ENCODE measurements around the gene LRRC32. TPM values are rescaled to one million over a fixed set of nuclear protein-coding genes. Genes with fewer than 3 reads are reported as not detected.
"Not testable (repeated sequence)": the region's sequence is repeated elsewhere in the genome, so short reads cannot be mapped to it uniquely, and the experiment has no call there.

LRRC32 gene
- total and polyA plus RNA-seq, 7 donors, result 0.69 to 30.7 (median 10.9) TPM

- Histone ChIP-seq H3K4me3 (no peak overlapping the region), H3K27me3 (no peaks in the 10 kb centered on the region), H3K27ac (no peak overlapping the region), H3K4me1 (peaks cover 0 to 5% (median 1%) of the 10 kb centered on the region in 4 donors), H3K36me3 (no peaks in the 10 kb centered on the region), H3K9me3 (no peaks in the 10 kb centered on the region)
- intact Hi-C loops (cut with DNase I), result no loop called here
- no peak for TF ChIP-seq CTCF (IDR thresholded peaks at IDR 0.05)
- no peak for TF ChIP-seq POLR2A (IDR thresholded peaks at IDR 0.05)
- no peak for TF ChIP-seq POLR2AphosphoS5 (IDR thresholded peaks at IDR 0.05)
- TF ChIP-seq EP300 (IDR thresholded peaks at IDR 0.05), result no peak
- DNase-seq, result no peak
Observed at GRCh38 chr11:76648061-76648460, 22.5 kb downstream of the LRRC32 start.

GRCh38 chr11:76646882-76647534, 23.5 kb downstream of the LRRC32 start:
- H3K4me1 ChIP-seq, result peaks cover 0 to 5% (median 0%) of the 10 kb centered on the region in 4 donors
- H3K4me3 ChIP-seq, result no peak overlapping the region
- no peak for DNase-seq
- H3K27ac ChIP-seq, result no peak overlapping the region
- H3K36me3 ChIP-seq, result no peaks in the 10 kb centered on the region
- H3K27me3 ChIP-seq, result no peaks in the 10 kb centered on the region
- no peaks in the 10 kb centered on the region for H3K9me3 ChIP-seq
- TF ChIP-seq CTCF (IDR thresholded peaks at IDR 0.05), result no peak
- no peak for TF ChIP-seq POLR2AphosphoS5 (IDR thresholded peaks at IDR 0.05)
- no peak for TF ChIP-seq EP300 (IDR thresholded peaks at IDR 0.05)
- TF ChIP-seq POLR2A (IDR thresholded peaks at IDR 0.05), result no peak
- WGBS, 2 donors, result 70 to 74% methylated on average over 4 of the region's 4 CpGs
- intact Hi-C loops (cut with DNase I), result no loop called here

DNA sequence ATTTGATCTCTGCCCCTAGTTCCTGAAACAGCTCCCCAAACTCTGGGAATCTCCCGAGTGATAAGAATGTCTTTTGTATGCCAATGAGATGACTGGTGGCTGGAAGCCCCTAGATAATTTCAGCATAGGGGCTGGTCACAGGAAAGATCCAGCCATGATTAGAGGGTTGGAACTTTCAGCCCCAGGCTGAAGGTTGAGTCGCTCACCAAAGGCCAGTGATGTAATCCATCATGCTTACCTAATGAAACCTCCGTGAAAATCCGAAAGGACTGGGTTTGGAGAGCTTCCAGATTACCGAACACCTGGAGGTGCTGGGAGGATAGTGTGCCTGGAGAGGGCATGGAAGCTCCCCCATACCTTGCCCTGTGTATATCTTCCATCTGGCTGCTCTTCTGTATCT, 26.0 kb downstream of the LRRC32 start:
- Histone ChIP-seq H3K27ac (no peak overlapping the region), H3K27me3 (no peaks in the 10 kb centered on the region), H3K4me3 (no peak overlapping the region), H3K9me3 (no peaks in the 10 kb centered on the region), H3K4me1 (no peaks in the 10 kb centered on the region), H3K36me3 (no peaks in the 10 kb centered on the region)
- DNase-seq, result peak; percentile 36
- 44 to 73% methylated on average over 5 of the region's 5 CpGs for whole genome bisulfite sequencing, 2 donors
- TF ChIP-seq POLR2A (IDR thresholded peaks at IDR 0.05) (no peak), POLR2AphosphoS5 (IDR thresholded peaks at IDR 0.05) (no peak)
- intact Hi-C loops (cut with DNase I), result no loop called here

DNA sequence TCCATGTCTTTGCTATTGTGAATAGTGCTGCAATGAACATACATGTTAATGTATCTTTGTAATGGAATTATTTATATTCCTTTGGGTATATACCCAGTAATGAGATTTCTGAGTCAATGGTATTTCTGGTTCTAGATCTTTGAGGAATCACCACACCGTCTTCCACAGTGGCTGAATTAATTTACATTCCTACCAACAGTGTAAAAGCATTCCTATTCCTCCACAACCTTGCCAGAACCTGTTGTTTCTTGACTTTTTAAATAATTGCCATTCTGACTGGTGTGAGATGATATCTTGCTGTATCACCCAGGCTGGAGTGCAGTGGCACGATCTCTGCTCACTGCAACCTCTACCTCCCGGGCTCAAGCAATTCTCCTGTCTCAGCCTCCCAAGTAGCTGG, 26.8 kb downstream of the LRRC32 start:
- intact Hi-C loops (cut with DNase I); H3K4me1 ChIP-seq; H3K27me3 ChIP-seq; H3K36me3 ChIP-seq; DNase-seq; H3K27ac ChIP-seq; H3K4me3 ChIP-seq; H3K9me3 ChIP-seq: not testable (repeated sequence)
- WGBS, 2 donors, result 97 to 99% methylated on average over 3 of the region's 3 CpGs

- TF ChIP-seq EP300 (IDR thresholded peaks at IDR 0.05) (no peak), CTCF (IDR thresholded peaks at IDR 0.05) (no peak), POLR2AphosphoS5 (IDR thresholded peaks at IDR 0.05) (no peak), POLR2A (IDR thresholded peaks at IDR 0.05) (no peak)
- Histone ChIP-seq H3K36me3 (no peaks in the 10 kb centered on the region), H3K27me3 (no peaks in the 10 kb centered on the region), H3K4me3 (no peak overlapping the region), H3K4me1 (no peaks in the 10 kb centered on the region), H3K9me3 (no peaks in the 10 kb centered on the region), H3K27ac (no peak overlapping the region)
- WGBS, 2 donors, result 74 to 81% methylated on average over 8 of the region's 8 CpGs
- intact Hi-C loops (cut with DNase I), result no loop called here
- DNase-seq, result peak; percentile 43
Observed at GRCh38 chr11:76642341-76642740, 28.2 kb downstream of the LRRC32 start.

DNA sequence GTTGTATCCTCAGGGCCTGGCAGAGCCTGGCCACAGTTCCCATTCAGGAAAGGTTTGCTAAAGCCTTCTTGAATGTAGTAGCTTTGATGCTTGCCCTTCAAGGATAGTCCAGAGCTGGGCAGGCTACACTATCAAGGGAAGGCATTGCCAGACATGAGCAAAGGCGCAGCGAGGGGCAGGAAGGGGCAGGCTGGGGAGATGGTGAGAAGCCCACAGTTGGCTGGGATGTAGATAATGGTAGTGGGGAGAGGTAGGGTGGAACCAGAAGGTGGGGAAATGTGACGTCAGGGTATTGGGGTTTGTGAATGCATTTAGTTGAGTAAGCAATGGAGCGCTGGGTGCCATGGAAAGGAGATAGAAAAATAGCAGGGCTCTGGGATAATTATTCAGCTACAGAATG, 28.6 kb downstream of the LRRC32 start:
- H3K4me1 ChIP-seq, result no peaks in the 10 kb centered on the region
- H3K27ac ChIP-seq, result no peak overlapping the region
- 95 to 96% methylated on average over 4 of the region's 4 CpGs for WGBS, 2 donors
- no peak overlapping the region for H3K4me3 ChIP-seq
- intact Hi-C loops (cut with DNase I), result no loop called here
- no peaks in the 10 kb centered on the region for H3K9me3 ChIP-seq
- H3K36me3 ChIP-seq, result no peaks in the 10 kb centered on the region
- DNase-seq, result peak; percentile 14
- TF ChIP-seq POLR2AphosphoS5 (IDR thresholded peaks at IDR 0.05) (no peak), EP300 (IDR thresholded peaks at IDR 0.05) (no peak), POLR2A (IDR thresholded peaks at IDR 0.05) (no peak), CTCF (IDR thresholded peaks at IDR 0.05) (no peak)
- no peaks in the 10 kb centered on the region for H3K27me3 ChIP-seq

Measured in sigmoid colon (tissue), 7 donors.